Caco-2 (cell line): Measurements from ENCODE around the gene PROX1. TPM values are rescaled to one million over a fixed set of nuclear protein-coding genes. Genes with fewer than 3 reads are reported as not detected.

Experiments
- BruUV-seq: library from RNA; stranded (reverse); fragments of 400-500 nt; replicated peaks from 2 replicates; lab custom pipeline; 2021; lab: Mats Ljungman, UMichigan
- CTCF ChIA-PET: fragments of 300-600 bp; sonication (Branson Sonifier 250); formaldehyde crosslinking; loops from one replicate; lab custom pipeline; 2022; ENCODE audit warnings: antibody characterized with exemption; lab: Charles Lee
- POLR2A ChIA-PET: fragments of 300-600 bp; sonication (Branson Sonifier 250); formaldehyde crosslinking; loops from one replicate; lab custom pipeline; 2022; ENCODE audit warnings: antibody characterized with exemption; lab: Charles Lee
- DNase-seq, 2 experiments: peaks; one replicate each; pipeline versions ENCODE4 v3.0.0 to v3.0.0-alpha.2; 2020 to 2022
- H3K27me3 ChIP-seq: replicated peaks from 2 replicates; pipeline ENCODE4 v1.6.0; 2011; ENCODE audit warnings: low read length; ENCODE audit not compliant: control insufficient read depth, insufficient read depth
- H3K36me3 ChIP-seq: 2 replicates; pipeline ENCODE4 v1.5.1; 2011; ENCODE audit warnings: low read length; ENCODE audit not compliant: control insufficient read depth, insufficient read depth
- H3K4me1 ChIP-seq: fragments of 250-450 bp; sonication (Bioruptor Pico); 2 replicates; pipeline ENCODE4 v1.5.1; 2020; ENCODE audit warnings: mild to moderate bottlenecking
- H3K4me3 ChIP-seq: 2 replicates; pipeline ENCODE4 v1.5.1; 2011; ENCODE audit warnings: low read depth, mild to moderate bottlenecking, control low read depth, low read length
- H3K9me3 ChIP-seq: fragments of 250-450 bp; sonication (Bioruptor Pico); 2 replicates; pipeline ENCODE4 v1.5.1; 2020; ENCODE audit warnings: mild to moderate bottlenecking, moderate library complexity
- H3K27ac Mint-ChIP-seq: one replicate; pipeline ENCODE4 v1.8.0; 2022; ENCODE audit warnings: mixed read lengths; ENCODE audit not compliant: unreplicated experiment
- H3K27me3 Mint-ChIP-seq: one replicate; pipeline ENCODE4 v1.8.0; 2022; ENCODE audit warnings: mixed read lengths; ENCODE audit not compliant: insufficient read depth, unreplicated experiment
- H3K36me3 Mint-ChIP-seq: one replicate; pipeline ENCODE4 v1.8.0; 2022; ENCODE audit warnings: mild to moderate bottlenecking, mixed read lengths; ENCODE audit not compliant: insufficient read depth, unreplicated experiment
- H3K4me1 Mint-ChIP-seq: one replicate; pipeline ENCODE4 v1.8.0; 2022; ENCODE audit warnings: low read depth, mixed read lengths; ENCODE audit not compliant: unreplicated experiment
- H3K4me3 Mint-ChIP-seq: one replicate; pipeline ENCODE4 v1.8.0; 2022; ENCODE audit warnings: mild to moderate bottlenecking, moderate library complexity, mixed read lengths; ENCODE audit not compliant: unreplicated experiment
- H3K9me3 Mint-ChIP-seq: one replicate; pipeline ENCODE4 v1.8.0; 2022; ENCODE audit warnings: mixed read lengths; ENCODE audit not compliant: unreplicated experiment
- intact Hi-C: fragments of 100-400 bp; cut with micrococcal nuclease; formaldehyde crosslinking; loops from one replicate; pipeline ENCODE4 v1.10.0; 2022; ENCODE audit not compliant: unreplicated experiment
- total RNA-seq: library from RNA; stranded (reverse); gene quantifications from 2 replicates; pipeline ENCODE4 v1.2.3, GENCODE V29; 2022
- TF ChIP-seq, protein P1 (sequence below), 2 experiments: fragments of 200-600 bp in 1 of 2; IDR thresholded peaks; 1 replicate in 1 of 2; 2 replicates in 1 of 2; pipeline versions ENCODE4 v1.5.1 to v1.8.0; 2011 to 2022; ENCODE audit warnings: antibody characterized with exemption in 1 of 2, control low read depth in 1 of 2, inconsistent platforms in 1 of 2, low read depth in 1 of 2, low read length in 1 of 2, mild to moderate bottlenecking in 1 of 2, moderate library complexity in 1 of 2; ENCODE audit not compliant: insufficient read depth in 1 of 2, severe bottlenecking in 1 of 2, unreplicated experiment in 1 of 2

Gene PROX1
- total RNA-seq, 1 experiment from 2014 or later, result 17.6 TPM

DNA sequence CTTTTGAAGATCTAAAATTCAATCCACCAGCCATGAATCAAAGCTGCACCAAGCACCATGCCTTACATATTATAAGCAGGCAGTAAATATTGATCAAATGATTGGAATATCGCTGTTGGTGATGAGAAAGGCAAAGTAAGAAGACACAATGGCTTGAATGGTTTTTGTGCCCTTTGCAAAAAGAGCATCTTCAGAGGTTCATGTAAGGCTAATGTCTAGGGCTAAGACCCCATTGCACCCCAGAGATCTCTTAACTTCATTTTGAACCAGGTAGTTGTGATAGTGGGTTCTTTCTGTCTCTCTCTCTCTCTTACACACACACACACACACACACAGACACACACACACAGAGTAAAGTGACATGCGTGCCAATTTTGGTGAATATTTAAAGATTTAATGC lies 12.0 kb downstream of the PROX1 start:
- BruUV-seq, result no TSS peak
- no peaks in the 10 kb centered on the region for H3K9me3 Mint-ChIP-seq
- H3K36me3 ChIP-seq, result 0 out of 2 replicates have a peak, but pooled peaks cover 1% of the 10 kb centered on the region
- no peaks in the 10 kb centered on the region for H3K4me1 ChIP-seq
- no peaks in the 10 kb centered on the region for H3K9me3 ChIP-seq
- no peaks in the 10 kb centered on the region for H3K36me3 Mint-ChIP-seq
- peaks cover 7% of the 10 kb centered on the region for H3K4me1 Mint-ChIP-seq
- H3K4me3 ChIP-seq, result no peak overlapping the region
- intact Hi-C loops, result no loop called here
- H3K27ac Mint-ChIP-seq, result no peak overlapping the region
- DNase-seq, result no peak
- H3K4me3 Mint-ChIP-seq, result no peak overlapping the region
- no peaks in the 10 kb centered on the region for H3K27me3 Mint-ChIP-seq
- POLR2A ChIA-PET, result no interaction called here
- H3K27me3 ChIP-seq, result no peaks in the 10 kb centered on the region
- CTCF ChIA-PET, result no interaction called here
- TF ChIP-seq, protein P1, sequence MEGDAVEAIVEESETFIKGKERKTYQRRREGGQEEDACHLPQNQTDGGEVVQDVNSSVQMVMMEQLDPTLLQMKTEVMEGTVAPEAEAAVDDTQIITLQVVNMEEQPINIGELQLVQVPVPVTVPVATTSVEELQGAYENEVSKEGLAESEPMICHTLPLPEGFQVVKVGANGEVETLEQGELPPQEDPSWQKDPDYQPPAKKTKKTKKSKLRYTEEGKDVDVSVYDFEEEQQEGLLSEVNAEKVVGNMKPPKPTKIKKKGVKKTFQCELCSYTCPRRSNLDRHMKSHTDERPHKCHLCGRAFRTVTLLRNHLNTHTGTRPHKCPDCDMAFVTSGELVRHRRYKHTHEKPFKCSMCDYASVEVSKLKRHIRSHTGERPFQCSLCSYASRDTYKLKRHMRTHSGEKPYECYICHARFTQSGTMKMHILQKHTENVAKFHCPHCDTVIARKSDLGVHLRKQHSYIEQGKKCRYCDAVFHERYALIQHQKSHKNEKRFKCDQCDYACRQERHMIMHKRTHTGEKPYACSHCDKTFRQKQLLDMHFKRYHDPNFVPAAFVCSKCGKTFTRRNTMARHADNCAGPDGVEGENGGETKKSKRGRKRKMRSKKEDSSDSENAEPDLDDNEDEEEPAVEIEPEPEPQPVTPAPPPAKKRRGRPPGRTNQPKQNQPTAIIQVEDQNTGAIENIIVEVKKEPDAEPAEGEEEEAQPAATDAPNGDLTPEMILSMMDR (IDR thresholded peaks at IDR 0.05; ENCODE audit: insufficient read depth in 1 of 2, low read depth in 1 of 2, low read length in 1 of 2, severe bottlenecking in 1 of 2, unreplicated experiment in 1 of 2), result no peak

DNA sequence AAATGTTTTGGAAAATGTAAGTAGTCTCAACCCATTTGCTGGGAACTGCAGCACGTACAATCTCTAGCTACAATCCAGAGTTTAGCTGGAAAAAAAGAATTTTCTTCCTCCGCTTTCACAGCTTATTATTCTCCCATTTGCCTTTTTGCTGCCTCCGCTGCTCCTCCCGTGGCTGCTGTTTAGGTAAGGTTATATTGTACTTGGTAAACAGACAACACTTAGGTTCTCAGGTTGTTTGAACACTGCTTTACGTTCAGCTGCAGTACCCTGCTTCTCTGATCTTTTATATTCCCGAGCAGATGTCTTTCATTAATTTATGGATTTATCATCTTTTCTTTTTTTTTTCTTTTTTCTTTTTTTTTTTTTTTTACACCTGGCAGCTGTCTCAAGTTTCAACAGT lies 14.3 kb downstream of the PROX1 start:
- ChIA-PET POLR2A (no interaction called here), CTCF (no interaction called here)
- no peak overlapping the region for H3K27ac Mint-ChIP-seq
- TF ChIP-seq, protein P1 (IDR thresholded peaks at IDR 0.05; ENCODE audit: insufficient read depth in 1 of 2, low read depth in 1 of 2, low read length in 1 of 2, severe bottlenecking in 1 of 2, unreplicated experiment in 1 of 2), result no peak
- H3K36me3 Mint-ChIP-seq, result no peaks in the 10 kb centered on the region
- intact Hi-C loops, result no loop called here
- H3K4me3 Mint-ChIP-seq, result no peak overlapping the region
- no peaks in the 10 kb centered on the region for H3K9me3 Mint-ChIP-seq
- H3K27me3 Mint-ChIP-seq, result no peaks in the 10 kb centered on the region
- no peak for DNase-seq
- Histone ChIP-seq H3K36me3 (0 out of 2 replicates have a peak, but pooled peaks cover 1% of the 10 kb centered on the region), H3K4me3 (no peak overlapping the region), H3K4me1 (no peaks in the 10 kb centered on the region), H3K9me3 (no peaks in the 10 kb centered on the region), H3K27me3 (no peaks in the 10 kb centered on the region)
- H3K4me1 Mint-ChIP-seq, result peaks cover 7% of the 10 kb centered on the region
- BruUV-seq, result no TSS peak

DNA sequence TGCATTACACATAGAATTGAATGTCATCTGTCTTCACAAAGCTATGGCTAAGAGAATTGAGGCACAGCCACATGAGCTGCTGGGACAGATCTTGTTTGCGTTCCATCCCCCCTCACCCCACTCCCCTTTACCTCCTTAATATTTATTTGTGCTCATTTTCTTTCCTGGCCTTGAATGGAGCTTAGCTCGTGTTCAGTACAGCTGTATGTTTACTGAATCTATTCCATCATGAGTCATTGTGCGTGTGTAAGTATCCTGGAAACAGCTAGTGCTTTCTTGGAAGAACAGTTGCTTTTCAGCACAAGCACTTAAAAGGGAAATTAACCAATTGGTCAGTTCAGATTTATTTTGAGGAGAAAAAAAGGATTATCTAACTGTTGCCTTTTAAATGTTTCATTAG lies 14.7 kb downstream of the PROX1 start:
- no peaks in the 10 kb centered on the region for H3K9me3 Mint-ChIP-seq
- BruUV-seq, result no TSS peak

More for the DNA sequence above, 14.7 kb downstream of the PROX1 start:
- H3K27me3 Mint-ChIP-seq, result no peaks in the 10 kb centered on the region
- ChIA-PET CTCF (no interaction called here), POLR2A (no interaction called here)
- H3K4me3 Mint-ChIP-seq, result no peak overlapping the region
- Histone ChIP-seq H3K4me1 (no peaks in the 10 kb centered on the region), H3K27me3 (no peaks in the 10 kb centered on the region), H3K36me3 (no peaks in the 10 kb centered on the region), H3K9me3 (no peaks in the 10 kb centered on the region), H3K4me3 (no peak overlapping the region)
- no peak overlapping the region for H3K27ac Mint-ChIP-seq
- TF ChIP-seq, protein P1 (IDR thresholded peaks at IDR 0.05; ENCODE audit: insufficient read depth in 1 of 2, low read depth in 1 of 2, low read length in 1 of 2, severe bottlenecking in 1 of 2, unreplicated experiment in 1 of 2), result no peak
- no peak for DNase-seq
- peaks cover 7% of the 10 kb centered on the region for H3K4me1 Mint-ChIP-seq
- H3K36me3 Mint-ChIP-seq, result no peaks in the 10 kb centered on the region
- intact Hi-C loops, result no loop called here
